ENCODE measurements around the gene ITGA2B.

GRCh38 chr17:44417553-44417952, 28.1 kb upstream of the ITGA2B start:
- TF ChIP-seq CTCF (conservative IDR thresholded peaks at IDR 0.05; ENCODE audit: low read depth, low read length) (no peak), EZH2phosphoT487 (IDR thresholded peaks at IDR 0.05; ENCODE audit: borderline replicate concordance, low read length) (no peak), EZH2 (IDR thresholded peaks at IDR 0.05; ENCODE audit: low read length, unreplicated experiment) (no peak)

Data from PC-3 (cell line).